Measurements from ENCODE around the gene STRADA. TPM values are rescaled to one million over a fixed set of nuclear protein-coding genes. Genes with fewer than 3 reads are reported as not detected.

Gene STRADA
- total and polyA plus RNA-seq, 2 donors (not counting 3 experiments of a cell fraction or from before 2014, with no cell fraction given) = 47.0 to 53.6 TPM

DNA sequence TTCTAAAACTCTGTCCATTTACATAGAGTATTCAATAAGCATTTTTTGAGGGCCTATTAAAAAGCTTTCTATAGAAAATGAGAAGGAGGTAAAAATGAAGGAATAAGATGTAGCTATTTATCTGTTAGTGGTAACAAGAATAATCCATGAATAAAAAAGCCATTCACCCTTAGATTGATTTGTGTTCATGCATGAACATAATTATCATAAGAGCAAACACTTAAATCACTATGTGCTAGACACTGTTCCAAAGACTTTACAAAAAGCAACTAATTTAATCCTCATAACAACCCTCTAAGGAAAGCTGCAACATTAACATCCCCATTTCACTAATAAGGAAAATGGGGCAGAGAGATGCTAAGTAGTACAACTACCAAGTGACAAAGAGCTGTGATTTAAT, 25.2 kb upstream of the STRADA start:
- DNase-seq (ENCODE audit: low read depth, low spot score) = no peak
- Histone ChIP-seq H3K27me3 (ENCODE audit: control insufficient read depth in 2 of 2, insufficient read depth in 2 of 2, low read length in 2 of 2) (no peaks in the 10 kb centered on the region), H2AFZ (ENCODE audit: low read depth, low read length) (no peak overlapping the region), H3K4me3 (replicated peaks in 1 of 3; ENCODE audit: insufficient read depth in 1 of 3, low read depth in 1 of 3, low read length in 3 of 3) (no peak overlapping the region), H4K20me1 (replicated peaks; ENCODE audit: control insufficient read depth, extremely low read depth, insufficient read depth, low read length) (peaks cover 4% of the 10 kb centered on the region), H3K4me1 (ENCODE audit: control insufficient read depth, extremely low read depth, insufficient read depth, low read length) (peaks cover 8% of the 10 kb centered on the region), H3K9ac (replicated peaks; ENCODE audit: extremely low read depth, insufficient read depth, low read length) (no peak overlapping the region), H3K27ac (ENCODE audit: insufficient read depth, low read depth, low read length) (no peak overlapping the region), H3K9me1 (replicated peaks; ENCODE audit: control insufficient read depth, extremely low read depth, insufficient read depth, low read length) (no peaks in the 10 kb centered on the region), H3K4me2 (ENCODE audit: insufficient read depth, low read length) (no peak overlapping the region), H3K79me2 (ENCODE audit: control insufficient read depth, insufficient read depth, low read length) (peaks cover 64% of the 10 kb centered on the region), H3K9me3 (replicated peaks; ENCODE audit: control insufficient read depth, insufficient read depth, low read length) (no peaks in the 10 kb centered on the region), H3K36me3 (ENCODE audit: control insufficient read depth in 2 of 2, extremely low read depth in 1 of 2, insufficient read depth in 2 of 2, low read length in 2 of 2) (peaks cover 2 to 13% of the 10 kb centered on the region in 2 experiments)
- dilution Hi-C loops (cut with MboI; ENCODE audit: extremely low pct_ligation_motif_present, low sequenced_read_pairs) = no loop called here
- no peak for TF ChIP-seq EZH2 (IDR thresholded peaks at IDR 0.05; ENCODE audit: borderline replicate concordance, low read depth, low read length, severe bottlenecking)
- ChIA-PET CTCF (interaction anchor here (0.9 to 1.0 kb wide), 2 partner anchors 8 to 24 kb away, joined by 3 read pairs; no protein-coding TSS in a partner anchor), POLR2A (no interaction called here)
- BruUV-seq (replicated peaks) = no TSS peak
- intact Hi-C loops (cut with micrococcal nuclease) = no loop called here
- FAIRE-seq = no peak

- no peak overlapping the region for H3K4me2 ChIP-seq (ENCODE audit: insufficient read depth, low read length)
- peaks cover 45% of the 10 kb centered on the region for H3K79me2 ChIP-seq (ENCODE audit: control insufficient read depth, insufficient read depth, low read length)
- H3K4me3 ChIP-seq (replicated peaks in 1 of 3; ENCODE audit: insufficient read depth in 1 of 3, low read depth in 1 of 3, low read length in 3 of 3) = no peak overlapping the region
- H4K20me1 ChIP-seq (replicated peaks; ENCODE audit: control insufficient read depth, extremely low read depth, insufficient read depth, low read length) = peaks cover 4% of the 10 kb centered on the region
- no peaks in the 10 kb centered on the region for H3K9me1 ChIP-seq (replicated peaks; ENCODE audit: control insufficient read depth, extremely low read depth, insufficient read depth, low read length)
- peaks cover 9% of the 10 kb centered on the region for H3K4me1 ChIP-seq (ENCODE audit: control insufficient read depth, extremely low read depth, insufficient read depth, low read length)
- no TSS peak for BruUV-seq (replicated peaks)
- H3K9ac ChIP-seq (replicated peaks; ENCODE audit: extremely low read depth, insufficient read depth, low read length) = no peak overlapping the region
- ChIA-PET POLR2A (interaction anchor here (0.7 to 1.1 kb wide), 2 partner anchors 9 to 12 kb away, joined by 4 read pairs; partner anchors contain the start of gene CCDC47), CTCF (interaction anchor here (1.5 kb wide), 1 partner anchor 15 kb away, joined by 3 read pairs; no protein-coding TSS in a partner anchor)
- TF ChIP-seq POLR2A (IDR thresholded peaks at IDR 0.05; ENCODE audit: low read depth, low read length) (no peak), JUN (IDR thresholded peaks at IDR 0.05; ENCODE audit: borderline replicate concordance, insufficient read depth, insufficient read length, low read depth) (no peak), GATA2 (IDR thresholded peaks at IDR 0.05; ENCODE audit: insufficient read depth, insufficient read length, low read depth, low read length) (no peak), FOS (IDR thresholded peaks at IDR 0.05; ENCODE audit: borderline replicate concordance, insufficient read depth, low read length) (no peak), POLR2AphosphoS5 (IDR thresholded peaks at IDR 0.05; ENCODE audit: insufficient read depth, low read depth, low read length) (no peak), EZH2 (IDR thresholded peaks at IDR 0.05; ENCODE audit: borderline replicate concordance, low read depth, low read length, severe bottlenecking) (no peak), MYC (IDR thresholded peaks at IDR 0.05; ENCODE audit: low read depth, low read length) (no peak)
- TF ChIP-seq, protein P1, sequence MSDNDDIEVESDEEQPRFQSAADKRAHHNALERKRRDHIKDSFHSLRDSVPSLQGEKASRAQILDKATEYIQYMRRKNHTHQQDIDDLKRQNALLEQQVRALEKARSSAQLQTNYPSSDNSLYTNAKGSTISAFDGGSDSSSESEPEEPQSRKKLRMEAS (IDR thresholded peaks at IDR 0.05; ENCODE audit: insufficient read depth, insufficient read length) = no peak
- TF ChIP-seq, protein P2, sequence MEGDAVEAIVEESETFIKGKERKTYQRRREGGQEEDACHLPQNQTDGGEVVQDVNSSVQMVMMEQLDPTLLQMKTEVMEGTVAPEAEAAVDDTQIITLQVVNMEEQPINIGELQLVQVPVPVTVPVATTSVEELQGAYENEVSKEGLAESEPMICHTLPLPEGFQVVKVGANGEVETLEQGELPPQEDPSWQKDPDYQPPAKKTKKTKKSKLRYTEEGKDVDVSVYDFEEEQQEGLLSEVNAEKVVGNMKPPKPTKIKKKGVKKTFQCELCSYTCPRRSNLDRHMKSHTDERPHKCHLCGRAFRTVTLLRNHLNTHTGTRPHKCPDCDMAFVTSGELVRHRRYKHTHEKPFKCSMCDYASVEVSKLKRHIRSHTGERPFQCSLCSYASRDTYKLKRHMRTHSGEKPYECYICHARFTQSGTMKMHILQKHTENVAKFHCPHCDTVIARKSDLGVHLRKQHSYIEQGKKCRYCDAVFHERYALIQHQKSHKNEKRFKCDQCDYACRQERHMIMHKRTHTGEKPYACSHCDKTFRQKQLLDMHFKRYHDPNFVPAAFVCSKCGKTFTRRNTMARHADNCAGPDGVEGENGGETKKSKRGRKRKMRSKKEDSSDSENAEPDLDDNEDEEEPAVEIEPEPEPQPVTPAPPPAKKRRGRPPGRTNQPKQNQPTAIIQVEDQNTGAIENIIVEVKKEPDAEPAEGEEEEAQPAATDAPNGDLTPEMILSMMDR (IDR thresholded peaks at IDR 0.05; ENCODE audit: extremely low read depth in 1 of 2, insufficient read depth in 1 of 2, low read depth in 1 of 2, low read length in 2 of 2) = no peak
- intact Hi-C loops (cut with micrococcal nuclease) = no loop called here
- H3K9me3 ChIP-seq (replicated peaks; ENCODE audit: control insufficient read depth, insufficient read depth, low read length) = no peaks in the 10 kb centered on the region
- DNase-seq (ENCODE audit: low read depth, low spot score) = no peak
- H3K27ac ChIP-seq (ENCODE audit: insufficient read depth, low read depth, low read length) = no peak overlapping the region
- H2AFZ ChIP-seq (ENCODE audit: low read depth, low read length) = no peak overlapping the region
- no peak for FAIRE-seq
- dilution Hi-C loops (cut with MboI; ENCODE audit: extremely low pct_ligation_motif_present, low sequenced_read_pairs) = no loop called here
- no peaks in the 10 kb centered on the region for H3K27me3 ChIP-seq (ENCODE audit: control insufficient read depth in 2 of 2, insufficient read depth in 2 of 2, low read length in 2 of 2)
- peaks cover 6 to 17% of the 10 kb centered on the region in 2 experiments for H3K36me3 ChIP-seq (ENCODE audit: control insufficient read depth in 2 of 2, extremely low read depth in 1 of 2, insufficient read depth in 2 of 2, low read length in 2 of 2)
These were observed 23.1 kb upstream of the STRADA start for GRCh38 chr17:63764716-63765115.

All from endothelial cell of umbilical vein (primary cell).